DMS153 treated with DMSO at 0.1 percent for 48 hours (cell line): ENCODE results near the gene NUDC.
A peak's percentile ranks its signal among the peaks of the same experiment; 100 is the strongest.
"Not testable (repeated sequence)": the region's sequence is repeated elsewhere in the genome, so short reads cannot be mapped to it uniquely, and the experiment has no call there.

Experiments
- DNase-seq: peaks from one replicate; lab custom pipeline; 2025; ENCODE audit not compliant: unreplicated experiment; lab: John Stamatoyannopoulos, UW

NUDC gene

GRCh38 chr1:26986658-26987057 lies 65.1 kb downstream of the NUDC start:
- no peak for DNase-seq

- DNase-seq = not testable (repeated sequence)
Observed at GRCh38 chr1:26989403-26990109, 68.0 kb downstream of the NUDC start.

GRCh38 chr1:26991310-26992116 lies 70.0 kb downstream of the NUDC start:
- DNase-seq = no peak

- peak; percentile 70 for DNase-seq
Observed at GRCh38 chr1:26993237-26994019, 71.9 kb downstream of the NUDC start, which contains the start of gene TRNP1. Gene TRNP1 (plus strand): TSS chr1:26993692. CDS start chr1:26993787, 95 bp downstream.

GRCh38 chr1:26994020-26994786 lies 72.7 kb downstream of the NUDC start:
- no peak for DNase-seq

GRCh38 chr1:26994787-26995517 lies 73.4 kb downstream of the NUDC start:
- DNase-seq = peak; percentile 56

GRCh38 chr1:26996024-26996423 lies 74.5 kb downstream of the NUDC start:
- no peak for DNase-seq
